ENCODE data around the gene KCNQ4. TPM values are rescaled to one million over a fixed set of nuclear protein-coding genes. Genes with fewer than 3 reads are reported as not detected.

The KCNQ4 gene
- total RNA-seq, 1 donor from 2014 or later = 0.85 TPM

DNA sequence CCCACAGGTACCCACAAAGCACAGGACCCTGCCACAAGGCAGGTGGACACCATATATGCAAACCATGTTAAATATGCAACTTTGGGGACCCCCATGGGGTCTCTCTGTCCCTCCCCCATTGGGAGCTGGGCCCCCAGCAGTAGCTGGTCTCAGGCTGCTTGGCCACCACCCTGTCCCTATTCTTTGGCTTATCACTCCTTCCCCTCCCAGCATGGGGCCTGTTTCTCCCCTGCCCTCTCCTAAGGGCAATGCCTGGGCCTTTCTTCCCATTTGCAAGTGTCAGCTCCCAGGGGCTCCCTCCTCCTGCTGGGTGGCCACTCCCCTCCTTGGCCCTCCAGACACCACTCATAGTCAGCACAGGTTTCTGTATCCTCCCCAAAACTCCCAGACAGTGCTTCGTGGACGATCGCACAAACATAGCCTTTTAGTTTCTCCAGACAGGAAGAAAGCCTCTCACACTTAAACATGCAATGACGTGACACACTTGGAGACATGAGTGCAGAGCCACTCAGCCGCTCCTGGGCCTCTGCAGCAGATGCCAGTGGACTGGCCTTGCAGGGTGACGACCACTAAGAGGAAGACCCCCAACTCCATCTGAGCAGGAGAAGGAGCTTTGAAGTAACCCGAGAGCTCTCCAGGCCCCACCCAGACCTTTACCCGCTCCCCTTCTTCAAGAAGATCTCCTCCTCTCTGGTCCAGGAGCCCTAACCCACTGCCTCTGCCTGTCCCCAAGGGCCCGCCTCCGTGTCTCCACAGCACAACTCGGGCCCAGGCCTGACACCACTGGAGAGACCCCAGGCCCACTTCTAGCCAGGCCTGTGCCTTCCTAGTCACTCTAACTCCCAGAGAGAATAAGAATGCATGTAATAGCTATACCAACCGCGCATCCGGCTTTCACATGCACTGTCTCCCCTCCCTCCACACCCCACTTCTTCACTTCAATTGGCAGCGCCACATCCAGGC, 55.7 kb downstream of the KCNQ4 start:
- Mint-ChIP-seq H3K4me1 (ENCODE audit: unreplicated experiment) (peaks cover 10% of the 10 kb centered on the region), H3K27me3 (no peaks in the 10 kb centered on the region), H3K27ac (no peak overlapping the region), H3K9me3 (peaks cover 6% of the 10 kb centered on the region), H3K4me3 (no peak overlapping the region), H3K36me3 (no peaks in the 10 kb centered on the region)
- TF ChIP-seq, protein P1, sequence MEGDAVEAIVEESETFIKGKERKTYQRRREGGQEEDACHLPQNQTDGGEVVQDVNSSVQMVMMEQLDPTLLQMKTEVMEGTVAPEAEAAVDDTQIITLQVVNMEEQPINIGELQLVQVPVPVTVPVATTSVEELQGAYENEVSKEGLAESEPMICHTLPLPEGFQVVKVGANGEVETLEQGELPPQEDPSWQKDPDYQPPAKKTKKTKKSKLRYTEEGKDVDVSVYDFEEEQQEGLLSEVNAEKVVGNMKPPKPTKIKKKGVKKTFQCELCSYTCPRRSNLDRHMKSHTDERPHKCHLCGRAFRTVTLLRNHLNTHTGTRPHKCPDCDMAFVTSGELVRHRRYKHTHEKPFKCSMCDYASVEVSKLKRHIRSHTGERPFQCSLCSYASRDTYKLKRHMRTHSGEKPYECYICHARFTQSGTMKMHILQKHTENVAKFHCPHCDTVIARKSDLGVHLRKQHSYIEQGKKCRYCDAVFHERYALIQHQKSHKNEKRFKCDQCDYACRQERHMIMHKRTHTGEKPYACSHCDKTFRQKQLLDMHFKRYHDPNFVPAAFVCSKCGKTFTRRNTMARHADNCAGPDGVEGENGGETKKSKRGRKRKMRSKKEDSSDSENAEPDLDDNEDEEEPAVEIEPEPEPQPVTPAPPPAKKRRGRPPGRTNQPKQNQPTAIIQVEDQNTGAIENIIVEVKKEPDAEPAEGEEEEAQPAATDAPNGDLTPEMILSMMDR (conservative IDR thresholded peaks at IDR 0.05) = no peak
- DNase-seq (ENCODE audit: extremely low spot score, unreplicated experiment) = no peak

DNA sequence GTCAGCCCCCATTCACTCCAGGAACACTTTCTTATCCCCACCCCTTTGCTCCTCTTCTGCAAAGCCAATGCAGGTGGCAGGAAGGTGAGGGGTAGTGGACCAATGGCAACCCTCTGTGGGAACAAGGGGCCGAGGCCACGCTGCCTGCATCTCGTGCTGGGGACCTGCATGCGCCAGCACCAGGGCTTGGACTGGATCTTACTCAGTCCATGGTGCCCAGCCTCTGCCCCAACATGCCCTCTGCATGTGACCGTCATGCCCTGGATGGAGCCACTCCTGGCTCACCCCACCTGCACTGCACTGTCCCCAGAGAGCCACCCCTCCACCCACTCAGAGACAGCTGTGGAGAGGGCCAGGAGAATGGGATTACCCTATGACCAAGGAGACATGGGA, 56.4 kb downstream of the KCNQ4 start:
- H3K27ac Mint-ChIP-seq = no peak overlapping the region
- H3K36me3 Mint-ChIP-seq = no peaks in the 10 kb centered on the region
- DNase-seq (ENCODE audit: extremely low spot score, unreplicated experiment) = no peak
- peaks cover 10% of the 10 kb centered on the region for H3K4me1 Mint-ChIP-seq (ENCODE audit: unreplicated experiment)
- H3K4me3 Mint-ChIP-seq = no peak overlapping the region
- TF ChIP-seq, protein P1 (conservative IDR thresholded peaks at IDR 0.05) = no peak
- H3K9me3 Mint-ChIP-seq = peaks cover 6% of the 10 kb centered on the region
- H3K27me3 Mint-ChIP-seq = no peaks in the 10 kb centered on the region

DNA sequence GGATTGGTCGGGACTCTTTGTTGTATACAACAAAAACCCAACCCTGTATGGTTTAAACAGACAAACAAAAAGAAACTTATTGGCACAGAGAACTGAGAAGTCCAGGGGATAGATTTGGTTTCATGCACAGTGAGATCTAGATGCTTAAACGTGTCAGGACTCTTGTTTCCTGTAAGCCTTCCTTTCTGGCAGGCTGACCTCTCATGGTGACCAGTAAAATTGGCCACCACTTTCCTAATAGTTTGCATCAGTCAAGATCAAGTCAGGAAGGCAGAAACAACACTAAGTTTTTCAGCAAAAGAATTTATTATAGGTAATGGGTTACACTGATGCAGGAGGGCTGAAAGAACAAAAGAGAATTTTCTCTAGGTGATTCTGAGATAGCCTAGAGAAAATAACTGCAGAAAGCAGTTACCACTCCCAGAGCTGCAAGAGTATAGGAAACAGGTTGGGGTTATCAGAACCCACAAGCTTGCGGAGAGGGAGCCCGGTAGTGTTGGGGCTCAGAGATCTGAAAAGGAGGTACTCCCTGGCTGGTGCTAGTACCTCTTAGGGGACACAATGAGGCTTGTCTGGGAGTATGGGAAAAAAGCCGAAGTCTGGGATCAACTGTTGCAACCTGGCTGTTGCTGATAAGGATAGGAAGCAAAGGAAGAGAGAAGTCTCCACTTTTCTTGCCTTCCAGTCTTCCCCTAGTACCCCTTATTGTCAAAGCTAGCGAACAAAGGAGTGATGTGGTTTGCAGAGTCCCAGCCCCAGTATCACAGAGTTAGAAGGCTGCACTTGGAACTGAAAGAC, 57.1 kb downstream of the KCNQ4 start:
- H3K36me3 Mint-ChIP-seq = no peaks in the 10 kb centered on the region
- H3K27me3 Mint-ChIP-seq = no peaks in the 10 kb centered on the region
- H3K27ac Mint-ChIP-seq = no peak overlapping the region
- no peak overlapping the region for H3K4me3 Mint-ChIP-seq
- TF ChIP-seq, protein P1 (conservative IDR thresholded peaks at IDR 0.05) = no peak
- H3K4me1 Mint-ChIP-seq (ENCODE audit: unreplicated experiment) = peaks cover 10% of the 10 kb centered on the region
- no peak for DNase-seq (ENCODE audit: extremely low spot score, unreplicated experiment)
- peaks cover 6% of the 10 kb centered on the region for H3K9me3 Mint-ChIP-seq

DNA sequence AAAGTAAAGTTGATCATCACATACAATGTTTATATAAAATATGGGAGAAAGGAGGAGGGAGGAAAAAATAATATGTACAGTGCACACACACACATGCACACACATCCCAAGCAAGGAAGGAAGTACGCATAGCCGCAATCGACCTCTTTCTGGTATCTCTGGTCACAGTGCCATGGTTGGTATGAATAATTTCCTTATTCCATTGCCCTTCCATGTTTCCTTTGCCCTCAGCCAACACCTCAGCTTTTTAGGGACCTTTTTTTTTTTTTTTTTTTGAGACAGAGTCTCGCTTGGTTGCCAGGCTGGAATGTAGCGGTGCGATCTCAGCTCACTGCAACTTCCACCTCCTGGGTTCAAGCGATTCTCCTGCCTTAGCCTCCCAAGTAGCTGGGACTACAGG, 58.0 kb downstream of the KCNQ4 start:
- H3K9me3 Mint-ChIP-seq = peaks cover 6% of the 10 kb centered on the region
- H3K36me3 Mint-ChIP-seq = no peaks in the 10 kb centered on the region
- DNase-seq (ENCODE audit: extremely low spot score, unreplicated experiment) = no peak
- no peak overlapping the region for H3K27ac Mint-ChIP-seq
- no peaks in the 10 kb centered on the region for H3K27me3 Mint-ChIP-seq
- peaks cover 10% of the 10 kb centered on the region for H3K4me1 Mint-ChIP-seq (ENCODE audit: unreplicated experiment)
- no peak overlapping the region for H3K4me3 Mint-ChIP-seq
- TF ChIP-seq, protein P1 (conservative IDR thresholded peaks at IDR 0.05) = no peak

DNA sequence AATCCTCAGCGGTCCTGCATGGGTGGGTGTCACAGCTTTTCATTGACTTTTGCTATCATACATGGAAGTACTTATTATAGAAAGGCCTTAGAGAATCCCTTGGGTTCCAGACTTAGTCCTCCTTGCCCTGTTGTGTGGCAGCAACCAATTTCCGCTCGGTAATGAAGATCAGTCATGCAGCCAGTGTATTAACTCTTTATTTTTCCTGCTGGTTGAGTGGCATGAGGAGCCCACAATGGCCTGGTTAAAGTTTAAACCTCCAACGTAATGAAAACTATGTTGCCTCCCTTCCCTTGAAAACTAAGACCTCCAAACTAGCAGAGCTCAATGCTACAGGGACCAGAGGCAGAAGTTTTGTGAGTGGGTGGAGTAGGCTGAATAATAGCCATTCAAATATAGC, 58.6 kb downstream of the KCNQ4 start:
- no peaks in the 10 kb centered on the region for H3K27me3 Mint-ChIP-seq
- DNase-seq (ENCODE audit: extremely low spot score, unreplicated experiment) = no peak
- H3K36me3 Mint-ChIP-seq = no peaks in the 10 kb centered on the region
- peaks cover 6% of the 10 kb centered on the region for H3K9me3 Mint-ChIP-seq
- TF ChIP-seq, protein P1 (conservative IDR thresholded peaks at IDR 0.05) = no peak
- no peak overlapping the region for H3K27ac Mint-ChIP-seq
- H3K4me1 Mint-ChIP-seq (ENCODE audit: unreplicated experiment) = peaks cover 14% of the 10 kb centered on the region
- H3K4me3 Mint-ChIP-seq = no peak overlapping the region
